ENCODE measurements around the gene OTOG. TPM values are rescaled to one million over a fixed set of nuclear protein-coding genes. Genes with fewer than 3 reads are reported as not detected.

Gene OTOG
- total and polyA plus RNA-seq, 2 of the 8 experiments (the other 6 are each of a cell fraction or from before 2014, with no cell fraction given), result 0.41 to 1.5 TPM

DNA sequence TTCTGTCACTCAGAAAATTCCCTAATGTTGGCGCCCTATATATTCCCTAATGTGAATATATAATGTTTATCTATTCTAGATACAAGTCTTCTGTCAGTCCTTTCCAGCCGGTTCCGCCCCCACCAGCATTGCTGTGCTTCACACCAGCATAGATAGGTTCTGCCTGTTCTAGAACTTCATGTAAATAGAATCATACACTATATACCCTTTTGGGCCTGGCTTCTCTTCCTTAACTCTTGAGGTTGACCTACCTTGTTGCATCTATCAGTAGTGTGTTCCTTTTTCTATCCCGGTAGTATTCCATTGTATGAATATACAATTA, 34.6 kb downstream of the OTOG start (continued):
- TF ChIP-seq, protein P1, sequence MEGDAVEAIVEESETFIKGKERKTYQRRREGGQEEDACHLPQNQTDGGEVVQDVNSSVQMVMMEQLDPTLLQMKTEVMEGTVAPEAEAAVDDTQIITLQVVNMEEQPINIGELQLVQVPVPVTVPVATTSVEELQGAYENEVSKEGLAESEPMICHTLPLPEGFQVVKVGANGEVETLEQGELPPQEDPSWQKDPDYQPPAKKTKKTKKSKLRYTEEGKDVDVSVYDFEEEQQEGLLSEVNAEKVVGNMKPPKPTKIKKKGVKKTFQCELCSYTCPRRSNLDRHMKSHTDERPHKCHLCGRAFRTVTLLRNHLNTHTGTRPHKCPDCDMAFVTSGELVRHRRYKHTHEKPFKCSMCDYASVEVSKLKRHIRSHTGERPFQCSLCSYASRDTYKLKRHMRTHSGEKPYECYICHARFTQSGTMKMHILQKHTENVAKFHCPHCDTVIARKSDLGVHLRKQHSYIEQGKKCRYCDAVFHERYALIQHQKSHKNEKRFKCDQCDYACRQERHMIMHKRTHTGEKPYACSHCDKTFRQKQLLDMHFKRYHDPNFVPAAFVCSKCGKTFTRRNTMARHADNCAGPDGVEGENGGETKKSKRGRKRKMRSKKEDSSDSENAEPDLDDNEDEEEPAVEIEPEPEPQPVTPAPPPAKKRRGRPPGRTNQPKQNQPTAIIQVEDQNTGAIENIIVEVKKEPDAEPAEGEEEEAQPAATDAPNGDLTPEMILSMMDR (IDR thresholded peaks at IDR 0.05; ENCODE audit: control extremely low read depth in 1 of 3, insufficient read depth in 1 of 3, low read depth in 1 of 3, low read length in 3 of 3), result no peak
- TF ChIP-seq HDAC6 (IDR thresholded peaks at IDR 0.05; ENCODE audit: low read depth, low read length), result no peak
